CD4-positive, alpha-beta T cell (primary cell): ENCODE data around the gene SYNGR1. TPM values are rescaled to one million over a fixed set of nuclear protein-coding genes. Genes with fewer than 3 reads are reported as not detected.

Source experiments
- ATAC-seq: fragments of 200-7000 bp; cut with Tn5 transposase; one replicate; pipeline ENCODE4 v1.10.0; 2022; ENCODE audit warnings: mild to moderate bottlenecking; ENCODE audit not compliant: poor library complexity
- CTCF ChIA-PET: fragments of 350-600 bp; sonication (Branson Sonifier 250); formaldehyde crosslinking; loops from one replicate; lab custom pipeline; 2021; ENCODE audit warnings: antibody characterized with exemption, inconsistent platforms; lab: Charles Lee
- POLR2A ChIA-PET: fragments of 350-600 bp; sonication (Branson Sonifier 250); formaldehyde crosslinking; loops from one replicate; lab custom pipeline; 2021; ENCODE audit warnings: antibody characterized with exemption, inconsistent platforms; lab: Charles Lee
- DNase-seq, 14 experiments: peaks; one replicate each; pipeline ENCODE4 v3.0.0-alpha.2; 2013 to 2020; ENCODE audit warnings: mixed read lengths in 2 of 14
- H3K27ac ChIP-seq, 2 donors: one replicate each; pipeline versions ENCODE4 v1.5.1 to v1.7.0; 2013; ENCODE audit warnings: low read length in 2 of 2, low read depth in 1 of 2, mild to moderate bottlenecking in 1 of 2
- H3K27me3 ChIP-seq, 2 experiments: 1 replicate in 1 of 2; 2 replicates in 1 of 2; pipeline versions ENCODE4 v1.6.1 to v1.7.0; 2013; ENCODE audit warnings: low read length in 2 of 2, control low read depth in 1 of 2, mild to moderate bottlenecking in 1 of 2, moderate library complexity in 1 of 2; ENCODE audit not compliant: insufficient read depth in 2 of 2, control insufficient read depth in 1 of 2
- H3K36me3 ChIP-seq: one replicate; pipeline ENCODE4 v1.6.1; 2013; ENCODE audit warnings: low read length, control low read depth; ENCODE audit not compliant: insufficient read depth
- H3K4me1 ChIP-seq: one replicate; pipeline ENCODE4 v1.6.1; 2013; ENCODE audit warnings: low read length, control low read depth; ENCODE audit not compliant: insufficient read depth
- H3K4me3 ChIP-seq: one replicate; pipeline ENCODE4 v1.5.1; 2013; ENCODE audit warnings: mild to moderate bottlenecking, low read length, moderate library complexity
- H3K9me3 ChIP-seq, 2 experiments: 1 replicate in 1 of 2; 2 replicates in 1 of 2; pipeline versions ENCODE4 v1.6.1 to v1.7.0; 2013; ENCODE audit warnings: low read length in 2 of 2, mild to moderate bottlenecking in 2 of 2, control low read depth in 1 of 2, moderate library complexity in 1 of 2; ENCODE audit not compliant: control insufficient read depth in 1 of 2, insufficient read depth in 1 of 2
- H3K27ac Mint-ChIP-seq: one replicate; pipeline ENCODE4 v1.8.0; 2020; ENCODE audit warnings: mixed read lengths
- H3K27me3 Mint-ChIP-seq: one replicate; pipeline ENCODE4 v1.8.0; 2021; ENCODE audit warnings: mixed read lengths
- H3K36me3 Mint-ChIP-seq: one replicate; pipeline ENCODE4 v1.8.0; 2021; ENCODE audit warnings: low read depth, mixed read lengths
- H3K4me1 Mint-ChIP-seq: one replicate; pipeline ENCODE4 v1.8.0; 2021; ENCODE audit warnings: low read depth, mixed read lengths
- H3K4me3 Mint-ChIP-seq: one replicate; pipeline ENCODE4 v1.8.0; 2020; ENCODE audit warnings: mild to moderate bottlenecking, mixed read lengths
- H3K9me3 Mint-ChIP-seq: one replicate; pipeline ENCODE4 v1.8.0; 2020; ENCODE audit warnings: mixed read lengths
- CTCF ChIP-seq: fragments of 200-600 bp; IDR thresholded peaks from one replicate; pipeline ENCODE4 v1.8.0; 2022; ENCODE audit warnings: antibody characterized with exemption, mild to moderate bottlenecking
- intact Hi-C, 2 experiments: fragments of 100-400 bp; cut with DNase I in 1 of 2; cut with micrococcal nuclease in 1 of 2; formaldehyde crosslinking; loops; one replicate each; pipeline versions ENCODE4 v1.15.1 to v1.9.0; 2023 to 2025; cut with DNase I, micrococcal nuclease
- total RNA-seq, 174 experiments: library from RNA in 2 of 174; stranded (reverse) in 2 of 174; gene quantifications; one replicate each; pipeline ENCODE4 v1.2.3 and lab custom pipeline; 2021 to 2026

SYNGR1 gene
- total RNA-seq, 2 experiments from 2014 or later = 0.44 to 0.59 TPM

- TF ChIP-seq CTCF = no peak
Observed at GRCh38 chr22:39301926-39302325, 47.9 kb upstream of the SYNGR1 start.

GRCh38 chr22:39302431-39302960 lies 47.3 kb upstream of the SYNGR1 start:
- POLR2A ChIA-PET = interaction anchor here (0.7 kb wide), 1 partner anchor 14 kb away, joined by 3 read pairs; no protein-coding TSS in a partner anchor
- ATAC-seq = no peak

More at GRCh38 chr22:39301926-39302325, 47.9 kb upstream of the SYNGR1 start:
- H3K36me3 ChIP-seq = no peaks in the 10 kb centered on the region
- POLR2A ChIA-PET = interaction anchor here (0.7 kb wide), 1 partner anchor 15 kb away, joined by 3 read pairs; no protein-coding TSS in a partner anchor
- intact Hi-C loops = no loop called here
- no peak for DNase-seq
- no peak overlapping the region for H3K4me3 Mint-ChIP-seq
- H3K4me1 Mint-ChIP-seq = no peaks in the 10 kb centered on the region
- no peaks in the 10 kb centered on the region for H3K9me3 Mint-ChIP-seq
- H3K4me1 ChIP-seq = peaks cover 21% of the 10 kb centered on the region
- H3K9me3 ChIP-seq = no peaks in the 10 kb centered on the region
- H3K36me3 Mint-ChIP-seq = no peaks in the 10 kb centered on the region
- H3K27ac Mint-ChIP-seq = no peak overlapping the region
- peaks cover 32% of the 10 kb centered on the region for H3K27me3 Mint-ChIP-seq
- ATAC-seq = no peak
- peaks cover 7 to 10% of the 10 kb centered on the region in 2 experiments for H3K27me3 ChIP-seq
- H3K27ac ChIP-seq = no peak overlapping the region
- CTCF ChIA-PET = interaction anchor here (1.2 to 1.3 kb wide), 2 partner anchors 9 to 299 kb away, joined by 3 read pairs; no protein-coding TSS in a partner anchor
- H3K4me3 ChIP-seq = no peak overlapping the region

GRCh38 chr22:39303358-39303757 lies 46.4 kb upstream of the SYNGR1 start:
- Mint-ChIP-seq H3K36me3 (no peaks in the 10 kb centered on the region), H3K4me3 (no peak overlapping the region), H3K27me3 (peaks cover 25% of the 10 kb centered on the region), H3K27ac (no peak overlapping the region), H3K9me3 (no peaks in the 10 kb centered on the region), H3K4me1 (no peaks in the 10 kb centered on the region)
- ChIA-PET CTCF (no interaction called here), POLR2A (interaction anchor here (1.8 kb wide), 1 partner anchor 16 kb away, joined by 7 read pairs; the partner anchor contains the start of gene RPL3)
- intact Hi-C loops = no loop called here
- no peak overlapping the region for H3K4me3 ChIP-seq
- DNase-seq (no peak), ATAC-seq (no peak)
- peaks cover 7 to 10% of the 10 kb centered on the region in 2 experiments for H3K27me3 ChIP-seq
- TF ChIP-seq CTCF = no peak
- H3K4me1 ChIP-seq = peaks cover 19% of the 10 kb centered on the region
- H3K9me3 ChIP-seq = no peaks in the 10 kb centered on the region
- H3K36me3 ChIP-seq = no peaks in the 10 kb centered on the region
- no peak overlapping the region for H3K27ac ChIP-seq

More at GRCh38 chr22:39302431-39302960, 47.3 kb upstream of the SYNGR1 start:
- no peaks in the 10 kb centered on the region for H3K36me3 Mint-ChIP-seq
- H3K4me3 ChIP-seq = no peak overlapping the region
- CTCF ChIA-PET = interaction anchor here (1.2 to 1.3 kb wide), 2 partner anchors 8 to 300 kb away, joined by 3 read pairs; no protein-coding TSS in a partner anchor
- peaks cover 32% of the 10 kb centered on the region for H3K27me3 Mint-ChIP-seq
- peaks cover 7 to 10% of the 10 kb centered on the region in 2 experiments for H3K27me3 ChIP-seq
- H3K36me3 ChIP-seq = no peaks in the 10 kb centered on the region
- H3K4me1 ChIP-seq = peaks cover 18% of the 10 kb centered on the region
- H3K9me3 Mint-ChIP-seq = no peaks in the 10 kb centered on the region
- no peak overlapping the region for H3K4me3 Mint-ChIP-seq
- H3K4me1 Mint-ChIP-seq = no peaks in the 10 kb centered on the region
- no peak overlapping the region for H3K27ac Mint-ChIP-seq
- no peak for DNase-seq
- H3K27ac ChIP-seq = no peak overlapping the region
- H3K9me3 ChIP-seq = no peaks in the 10 kb centered on the region
- no peak for TF ChIP-seq CTCF
- intact Hi-C loops = no loop called here
